ENCODE data around the gene LMBRD1. TPM values are rescaled to one million over a fixed set of nuclear protein-coding genes. Genes with fewer than 3 reads are reported as not detected.

Gene LMBRD1
- total and polyA plus RNA-seq, 7 donors: 21.6 to 73.8 (median 37.6) TPM

GRCh38 chr6:69820438-69820837 is 23.6 kb upstream of the LMBRD1 start:
- Histone ChIP-seq H3K4me1 (no peaks in the 10 kb centered on the region), H3K4me3 (no peak overlapping the region), H3K27me3 (no peaks in the 10 kb centered on the region), H3K9me3 (no peaks in the 10 kb centered on the region), H3K36me3 (no peaks in the 10 kb centered on the region), H3K27ac (no peak overlapping the region)
- no peak for TF ChIP-seq POLR2AphosphoS5 (IDR thresholded peaks at IDR 0.05)
- TF ChIP-seq CTCF (IDR thresholded peaks at IDR 0.05): no peak
- TF ChIP-seq EP300 (IDR thresholded peaks at IDR 0.05): no peak
- TF ChIP-seq POLR2A (IDR thresholded peaks at IDR 0.05): no peak
- DNase-seq: no peak
- intact Hi-C loops (cut with DNase I): no loop called here
- WGBS, 2 donors: 94 to 97% methylated on average over 1 of the region's 1 CpG

- WGBS, 2 donors: 95% methylated on average over 1 of the region's 1 CpG
- no peak for DNase-seq
- intact Hi-C loops (cut with DNase I): no loop called here
- Histone ChIP-seq H3K27me3 (no peaks in the 10 kb centered on the region), H3K4me1 (no peaks in the 10 kb centered on the region), H3K27ac (no peak overlapping the region), H3K9me3 (no peaks in the 10 kb centered on the region), H3K36me3 (no peaks in the 10 kb centered on the region), H3K4me3 (no peak overlapping the region)
- TF ChIP-seq POLR2AphosphoS5 (IDR thresholded peaks at IDR 0.05) (no peak), POLR2A (IDR thresholded peaks at IDR 0.05) (no peak), EP300 (IDR thresholded peaks at IDR 0.05) (no peak), CTCF (IDR thresholded peaks at IDR 0.05) (no peak)
Observed at GRCh38 chr6:69820018-69820417, 23.2 kb upstream of the LMBRD1 start.

- WGBS, 2 donors: 91 to 95% methylated on average over 4 of the region's 4 CpGs
- intact Hi-C loops (cut with DNase I): no loop called here
- TF ChIP-seq CTCF (IDR thresholded peaks at IDR 0.05): no peak
- no peak for TF ChIP-seq EP300 (IDR thresholded peaks at IDR 0.05)
- TF ChIP-seq POLR2A (IDR thresholded peaks at IDR 0.05): no peak
- TF ChIP-seq POLR2AphosphoS5 (IDR thresholded peaks at IDR 0.05): no peak
- H3K9me3 ChIP-seq: no peaks in the 10 kb centered on the region
- H3K4me1 ChIP-seq: no peaks in the 10 kb centered on the region
- H3K36me3 ChIP-seq: no peaks in the 10 kb centered on the region
- no peak overlapping the region for H3K4me3 ChIP-seq
- DNase-seq: no peak
- no peaks in the 10 kb centered on the region for H3K27me3 ChIP-seq
- no peak overlapping the region for H3K27ac ChIP-seq
Observed at GRCh38 chr6:69819138-69819537, 22.3 kb upstream of the LMBRD1 start.

- no peak for TF ChIP-seq EP300 (IDR thresholded peaks at IDR 0.05)
- TF ChIP-seq POLR2A (IDR thresholded peaks at IDR 0.05): no peak
- TF ChIP-seq CTCF (IDR thresholded peaks at IDR 0.05): no peak
- no peak for TF ChIP-seq POLR2AphosphoS5 (IDR thresholded peaks at IDR 0.05)
- Histone ChIP-seq H3K9me3 (no peaks in the 10 kb centered on the region), H3K4me1 (no peaks in the 10 kb centered on the region), H3K27me3 (no peaks in the 10 kb centered on the region), H3K27ac (no peak overlapping the region), H3K4me3 (no peak overlapping the region), H3K36me3 (no peaks in the 10 kb centered on the region)
- intact Hi-C loops (cut with DNase I): no loop called here
- no peak for DNase-seq
- 54 to 88% methylated on average over 2 of the region's 2 CpGs for WGBS, 2 donors
Observed at GRCh38 chr6:69818223-69818930, 21.6 kb upstream of the LMBRD1 start.

- no peaks in the 10 kb centered on the region for H3K27me3 ChIP-seq
- no peaks in the 10 kb centered on the region for H3K9me3 ChIP-seq
- no peaks in the 10 kb centered on the region for H3K36me3 ChIP-seq
- TF ChIP-seq POLR2A (IDR thresholded peaks at IDR 0.05): no peak
- TF ChIP-seq CTCF (IDR thresholded peaks at IDR 0.05): no peak
- no peak for TF ChIP-seq EP300 (IDR thresholded peaks at IDR 0.05)
- no peak for TF ChIP-seq POLR2AphosphoS5 (IDR thresholded peaks at IDR 0.05)
- H3K4me1 ChIP-seq: no peaks in the 10 kb centered on the region
- H3K27ac ChIP-seq: no peak overlapping the region
- DNase-seq: no peak
- H3K4me3 ChIP-seq: no peak overlapping the region
- intact Hi-C loops (cut with DNase I): no loop called here
Observed at GRCh38 chr6:69817358-69817757, 20.5 kb upstream of the LMBRD1 start.
